GM23338 (cell line): Measurements from ENCODE around the gene EMSY. TPM values are rescaled to one million over a fixed set of nuclear protein-coding genes. Genes with fewer than 3 reads are reported as not detected.

Source experiments
- ATAC-seq: fragments of 200-7000 bp; cut with Tn5 transposase; 3 replicates; pipeline ENCODE4 v1.9.1; 2020
- DNase-seq: peaks from one replicate; pipeline ENCODE4 v3.0.0-alpha.2; 2015; ENCODE audit warnings: low spot score
- H2AFZ ChIP-seq: fragments of 200-600 bp; sonication (generic); 2 replicates; pipeline ENCODE4 v1.8.0; 2016; ENCODE audit warnings: antibody characterized with exemption, mild to moderate bottlenecking, moderate library complexity
- H3F3A ChIP-seq: fragments of 200-600 bp; sonication (generic); replicated peaks from 2 replicates; pipeline ENCODE4 v1.8.0; 2017; ENCODE audit warnings: antibody characterized with exemption, mixed run types, low read depth
- H3K27ac ChIP-seq: fragments of 200-600 bp; sonication (generic); 2 replicates; pipeline ENCODE4 v1.6.1; 2016; ENCODE audit warnings: low read depth
- H3K27me3 ChIP-seq: fragments of 200-600 bp; sonication (generic); 2 replicates; pipeline ENCODE4 v1.8.0; 2016; ENCODE audit warnings: mild to moderate bottlenecking, mixed run types, moderate library complexity; ENCODE audit not compliant: insufficient read depth
- H3K36me3 ChIP-seq: fragments of 200-600 bp; sonication (generic); 2 replicates; pipeline ENCODE4 v1.8.0; 2016; ENCODE audit warnings: mild to moderate bottlenecking; ENCODE audit not compliant: insufficient read depth
- H3K4me1 ChIP-seq: fragments of 200-600 bp; sonication (generic); 2 replicates; pipeline ENCODE4 v1.8.0; 2016; ENCODE audit warnings: mild to moderate bottlenecking, moderate library complexity; ENCODE audit not compliant: insufficient read depth
- H3K4me2 ChIP-seq: fragments of 200-600 bp; sonication (generic); 2 replicates; pipeline ENCODE4 v1.7.1; 2017; ENCODE audit warnings: mixed run types
- H3K4me3 ChIP-seq: fragments of 200-600 bp; sonication (generic); 2 replicates; pipeline ENCODE4 v1.6.1; 2016; ENCODE audit warnings: mixed run types
- H3K79me2 ChIP-seq: fragments of 200-600 bp; sonication (generic); replicated peaks from 2 replicates; pipeline ENCODE4 v1.8.0; 2017; ENCODE audit warnings: mild to moderate bottlenecking; ENCODE audit not compliant: insufficient read depth
- H3K9me2 ChIP-seq: fragments of 200-600 bp; sonication (generic); 2 replicates; pipeline ENCODE4 v1.8.0; 2017; ENCODE audit not compliant: insufficient read depth
- H4K20me1 ChIP-seq: fragments of 200-600 bp; sonication (generic); replicated peaks from 2 replicates; pipeline ENCODE4 v1.8.0; 2017; ENCODE audit warnings: mild to moderate bottlenecking; ENCODE audit not compliant: insufficient read depth
- H3K27ac Mint-ChIP-seq: 2 replicates; pipeline ENCODE4 v1.8.0; 2020; ENCODE audit warnings: inconsistent platforms, mild to moderate bottlenecking, moderate library complexity, mixed read lengths
- H3K27me3 Mint-ChIP-seq: 3 replicates; pipeline ENCODE4 v1.8.0; 2022; ENCODE audit warnings: low read depth, mild to moderate bottlenecking, moderate library complexity, mixed read lengths, inconsistent platforms; ENCODE audit not compliant: insufficient read depth, poor library complexity
- H3K36me3 Mint-ChIP-seq: 3 replicates; pipeline ENCODE4 v1.8.0; 2021; ENCODE audit warnings: low read depth, mild to moderate bottlenecking, inconsistent platforms, moderate library complexity, mixed read lengths
- H3K4me1 Mint-ChIP-seq: 3 replicates; pipeline ENCODE4 v1.8.0; 2020; ENCODE audit warnings: mild to moderate bottlenecking, inconsistent platforms, mixed read lengths
- H3K4me3 Mint-ChIP-seq: 3 replicates; pipeline ENCODE4 v1.8.0; 2021; ENCODE audit warnings: moderate library complexity, mild to moderate bottlenecking, inconsistent platforms, mixed read lengths
- H3K9me3 Mint-ChIP-seq: 3 replicates; pipeline ENCODE4 v1.8.0; 2020; ENCODE audit warnings: moderate library complexity, mild to moderate bottlenecking, inconsistent platforms, mixed read lengths
- CREB1 ChIP-seq: fragments of 250-450 bp; sonication (Bioruptor Pico); IDR thresholded peaks from 2 replicates; pipeline ENCODE4 v1.5.0; 2020; ENCODE audit warnings: low read depth, mild to moderate bottlenecking, moderate library complexity
- ETS1 ChIP-seq: IDR thresholded peaks from 2 replicates; pipeline ENCODE4 v1.6.1; 2016; ENCODE audit warnings: antibody characterized with exemption
- EZH2 ChIP-seq: fragments of 200-600 bp; sonication (generic); IDR thresholded peaks from one replicate; pipeline ENCODE4 v1.8.0; 2017; ENCODE audit warnings: antibody characterized with exemption, mild to moderate bottlenecking, low read depth; ENCODE audit not compliant: unreplicated experiment
- EZH2phosphoT487 ChIP-seq: fragments of 200-600 bp; sonication (generic); IDR thresholded peaks from one replicate; pipeline ENCODE4 v1.8.1; 2018; ENCODE audit warnings: antibody characterized with exemption; ENCODE audit not compliant: unreplicated experiment
- NANOG ChIP-seq: IDR thresholded peaks from 2 replicates; pipeline ENCODE4 v1.6.1; 2016; ENCODE audit warnings: antibody characterized with exemption, borderline replicate concordance
- POLR2AphosphoS5 ChIP-seq: IDR thresholded peaks from 2 replicates; pipeline ENCODE4 v1.6.1; 2016; ENCODE audit warnings: antibody characterized with exemption, low read depth
- REST ChIP-seq: IDR thresholded peaks from one replicate; pipeline ENCODE4 v1.6.1; 2018; ENCODE audit warnings: antibody characterized with exemption; ENCODE audit not compliant: unreplicated experiment
- STAT1 ChIP-seq: IDR thresholded peaks from one replicate; pipeline ENCODE4 v1.6.1; 2016; ENCODE audit warnings: antibody characterized with exemption; ENCODE audit not compliant: unreplicated experiment
- ZNF114 ChIP-seq: fragments of 250-450 bp; sonication (Bioruptor Pico); IDR thresholded peaks from 2 replicates; pipeline ENCODE4 v1.5.0; 2020; ENCODE audit warnings: mild to moderate bottlenecking, moderate library complexity
- ZNF331 ChIP-seq: fragments of 250-450 bp; sonication (Bioruptor Pico); IDR thresholded peaks from 2 replicates; pipeline ENCODE4 v1.5.0; 2020; ENCODE audit warnings: low read depth, mild to moderate bottlenecking, moderate library complexity
- polyA plus RNA-seq: library from polyadenylated mRNA; unstranded; fragments of >200 nt; fragmentation: Nextera tagmentation; extraction: Ambion mirVana; gene quantifications from 2 replicates; pipeline ENCODE4 v1.2.1, GENCODE V29; 2016
- total RNA-seq: library from RNA; depleted of rRNA; stranded (reverse); fragments of >200 nt; shearing (Covaris generic); gene quantifications from 2 replicates; pipeline ENCODE4 v1.2.3, GENCODE V29; 2014

Gene EMSY
- total and polyA plus RNA-seq, 2 experiments from 2014 or later: 25.0 to 46.9 TPM

GRCh38 chr11:76455931-76456330, 11.1 kb downstream of the EMSY start:
- peaks cover 43% of the 10 kb centered on the region for H3K79me2 ChIP-seq
- peak overlapping the region; percentile 88 for H3K27ac ChIP-seq
- no peak for DNase-seq
- 0 out of 2 replicates have a peak overlapping the region, but pooled peaks have one; percentile 0 for H3K4me3 ChIP-seq
- no peak for TF ChIP-seq ZNF114 (CRISPR knock-in tag)
- no peak for TF ChIP-seq CREB1 (CRISPR knock-in tag)
- TF ChIP-seq ETS1: no peak
- no peak for TF ChIP-seq EZH2
- no peak for TF ChIP-seq ZNF331 (CRISPR knock-in tag)
- no peak for TF ChIP-seq STAT1
- TF ChIP-seq POLR2AphosphoS5: no peak
- TF ChIP-seq EZH2phosphoT487: no peak
- H3K27me3 Mint-ChIP-seq: no peaks in the 10 kb centered on the region
- H3K27me3 ChIP-seq: no peaks in the 10 kb centered on the region
- peaks cover 24% of the 10 kb centered on the region for H3K36me3 Mint-ChIP-seq
- no peaks in the 10 kb centered on the region for H3K9me3 Mint-ChIP-seq
- H3K4me3 Mint-ChIP-seq: peak overlapping the region; percentile 42
- no peak overlapping the region for H2AFZ ChIP-seq
- peak overlapping the region; percentile 15 for H3K4me2 ChIP-seq
- ATAC-seq: no peak; the same call in 2 of the 3 replicates
- peaks cover 79% of the 10 kb centered on the region for H3K4me1 Mint-ChIP-seq
- H3K4me1 ChIP-seq: peaks cover 69% of the 10 kb centered on the region
- H3K36me3 ChIP-seq: 0 out of 2 replicates have a peak, but pooled peaks cover 6% of the 10 kb centered on the region
- no peaks in the 10 kb centered on the region for H3F3A ChIP-seq
- H3K9me2 ChIP-seq: no peaks in the 10 kb centered on the region
- H3K27ac Mint-ChIP-seq: peak overlapping the region; percentile 96
- no peaks in the 10 kb centered on the region for H4K20me1 ChIP-seq

GRCh38 chr11:76456571-76456970, 11.8 kb downstream of the EMSY start:
- H3K4me1 Mint-ChIP-seq: peaks cover 77% of the 10 kb centered on the region
- H3K4me2 ChIP-seq: peak overlapping the region; percentile 15
- H3K27ac Mint-ChIP-seq: peak overlapping the region; percentile 96; the same call in 1 of the 2 replicates
- TF ChIP-seq NANOG (no peak), REST (no peak), CREB1 (CRISPR knock-in tag) (no peak), ETS1 (no peak), EZH2 (no peak), STAT1 (no peak), EZH2phosphoT487 (no peak)

More at GRCh38 chr11:76456571-76456970, 11.8 kb downstream of the EMSY start:
- H3K27me3 ChIP-seq: no peaks in the 10 kb centered on the region
- peak overlapping the region; percentile 88 for H3K27ac ChIP-seq
- no peak overlapping the region for H3K4me3 ChIP-seq
- H2AFZ ChIP-seq: no peak overlapping the region
- H3K9me3 Mint-ChIP-seq: no peaks in the 10 kb centered on the region
- H3K4me1 ChIP-seq: peaks cover 69% of the 10 kb centered on the region
- ATAC-seq (no peak), DNase-seq (peak; percentile 44)
- H3K36me3 Mint-ChIP-seq: peaks cover 23% of the 10 kb centered on the region
- H3K27me3 Mint-ChIP-seq: no peaks in the 10 kb centered on the region
- H3K9me2 ChIP-seq: no peaks in the 10 kb centered on the region
- H3K79me2 ChIP-seq: peaks cover 43% of the 10 kb centered on the region
- no peaks in the 10 kb centered on the region for H4K20me1 ChIP-seq
- 0 out of 2 replicates have a peak, but pooled peaks cover 9% of the 10 kb centered on the region for H3K36me3 ChIP-seq
- H3K4me3 Mint-ChIP-seq: no peak overlapping the region
- no peaks in the 10 kb centered on the region for H3F3A ChIP-seq
